ENCODE results near the gene TRIM17. TPM values are rescaled to one million over a fixed set of nuclear protein-coding genes. Genes with fewer than 3 reads are reported as not detected.

Gene TRIM17
- total RNA-seq, 2 experiments from 2014 or later: 0.13 TPM; not detected in 1

- TF ChIP-seq EZH2phosphoT487 (IDR thresholded peaks at IDR 0.05; ENCODE audit: borderline replicate concordance, low read depth, low read length): no peak
- TF ChIP-seq, protein P1, sequence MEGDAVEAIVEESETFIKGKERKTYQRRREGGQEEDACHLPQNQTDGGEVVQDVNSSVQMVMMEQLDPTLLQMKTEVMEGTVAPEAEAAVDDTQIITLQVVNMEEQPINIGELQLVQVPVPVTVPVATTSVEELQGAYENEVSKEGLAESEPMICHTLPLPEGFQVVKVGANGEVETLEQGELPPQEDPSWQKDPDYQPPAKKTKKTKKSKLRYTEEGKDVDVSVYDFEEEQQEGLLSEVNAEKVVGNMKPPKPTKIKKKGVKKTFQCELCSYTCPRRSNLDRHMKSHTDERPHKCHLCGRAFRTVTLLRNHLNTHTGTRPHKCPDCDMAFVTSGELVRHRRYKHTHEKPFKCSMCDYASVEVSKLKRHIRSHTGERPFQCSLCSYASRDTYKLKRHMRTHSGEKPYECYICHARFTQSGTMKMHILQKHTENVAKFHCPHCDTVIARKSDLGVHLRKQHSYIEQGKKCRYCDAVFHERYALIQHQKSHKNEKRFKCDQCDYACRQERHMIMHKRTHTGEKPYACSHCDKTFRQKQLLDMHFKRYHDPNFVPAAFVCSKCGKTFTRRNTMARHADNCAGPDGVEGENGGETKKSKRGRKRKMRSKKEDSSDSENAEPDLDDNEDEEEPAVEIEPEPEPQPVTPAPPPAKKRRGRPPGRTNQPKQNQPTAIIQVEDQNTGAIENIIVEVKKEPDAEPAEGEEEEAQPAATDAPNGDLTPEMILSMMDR (conservative IDR thresholded peaks at IDR 0.05; ENCODE audit: low read length): no peak
- Histone ChIP-seq H3K27ac (ENCODE audit: low read depth, low read length, poor library complexity, severe bottlenecking) (peak overlapping the region; percentile 95), H3K4me2 (ENCODE audit: low read length) (peak overlapping the region; percentile 91), H3K79me2 (ENCODE audit: insufficient read depth, low read depth, low read length) (peaks cover 33% of the 10 kb centered on the region; the same call in 1 of the 2 replicates), H3K9me2 (ENCODE audit: insufficient read depth, low read length) (no peaks in the 10 kb centered on the region), H2AFZ (ENCODE audit: low read length) (peak overlapping the region; percentile 34; the same call in 1 of the 2 replicates), H3K9me3 (ENCODE audit: low read length) (no peaks in the 10 kb centered on the region), H3K4me1 (ENCODE audit: insufficient read depth, low read length, poor library complexity, severe bottlenecking) (peaks cover 51% of the 10 kb centered on the region), H4K20me1 (ENCODE audit: insufficient read depth, low read length) (no peaks in the 10 kb centered on the region; the same call in 1 of the 2 replicates), H3K36me3 (ENCODE audit: insufficient read depth, low read length) (no peaks in the 10 kb centered on the region), H3K4me3 (ENCODE audit: low read depth, low read length, poor library complexity, severe bottlenecking) (peak overlapping the region; percentile 95)
- ChIA-PET POLR2A (interaction anchor here (0.6 to 3.8 kb wide), 9 partner anchors 9 to 329 kb away, joined by 3 to 49 read pairs (median 22); partner anchors contain the start of gene RNF187), CTCF (ENCODE audit: unreplicated experiment) (interaction anchor here (1.1 to 1.3 kb wide), 2 partner anchors 9 to 300 kb away, joined by 3 to 6 read pairs; no protein-coding TSS in a partner anchor)
- intact Hi-C loops (cut with micrococcal nuclease; ENCODE audit: unreplicated experiment): no loop called here
- peak; percentile 37 for DNase-seq (ENCODE audit: low spot score)
- BruUV-seq (replicated peaks): TSS peak; percentile 92
These were observed 48.5 kb upstream of the TRIM17 start for GRCh38 chr1:228465141-228465540.

- Histone ChIP-seq H3K4me2 (ENCODE audit: low read length) (peak overlapping the region; percentile 91), H3K9me3 (ENCODE audit: low read length) (no peaks in the 10 kb centered on the region), H3K79me2 (ENCODE audit: insufficient read depth, low read depth, low read length) (peaks cover 39% of the 10 kb centered on the region; the same call in 1 of the 2 replicates), H3K9me2 (ENCODE audit: insufficient read depth, low read length) (no peaks in the 10 kb centered on the region), H4K20me1 (ENCODE audit: insufficient read depth, low read length) (no peaks in the 10 kb centered on the region; the same call in 1 of the 2 replicates), H2AFZ (ENCODE audit: low read length) (no peak overlapping the region; the same call in 1 of the 2 replicates), H3K36me3 (ENCODE audit: insufficient read depth, low read length) (no peaks in the 10 kb centered on the region), H3K27ac (ENCODE audit: low read depth, low read length, poor library complexity, severe bottlenecking) (peak overlapping the region; percentile 95), H3K4me3 (ENCODE audit: low read depth, low read length, poor library complexity, severe bottlenecking) (peak overlapping the region; percentile 95), H3K4me1 (ENCODE audit: insufficient read depth, low read length, poor library complexity, severe bottlenecking) (peaks cover 55% of the 10 kb centered on the region)
- intact Hi-C loops (cut with micrococcal nuclease; ENCODE audit: unreplicated experiment): loop anchor here (1.0 kb wide), 1 partner anchor 23 kb away; the partner anchor contains the start of gene RNF187
- no peak for TF ChIP-seq EZH2phosphoT487 (IDR thresholded peaks at IDR 0.05; ENCODE audit: borderline replicate concordance, low read depth, low read length)
- TF ChIP-seq, protein P1 (conservative IDR thresholded peaks at IDR 0.05; ENCODE audit: low read length): no peak
- CTCF ChIA-PET (ENCODE audit: unreplicated experiment): no interaction called here
- no TSS peak for BruUV-seq (replicated peaks)
- POLR2A ChIA-PET: interaction anchor here (0.6 to 3.8 kb wide), 9 partner anchors 8 to 328 kb away, joined by 3 to 49 read pairs (median 22); partner anchors contain the start of gene RNF187
- peak; percentile 98 for DNase-seq (ENCODE audit: low spot score)
These were observed 47.9 kb upstream of the TRIM17 start for GRCh38 chr1:228464487-228464983.
